ENCODE results near the gene ARL17B.
"Not testable (repeated sequence)": the region's sequence is repeated elsewhere in the genome, so short reads cannot be mapped to it uniquely, and the experiment has no call there.

Gene ARL17B

DNA sequence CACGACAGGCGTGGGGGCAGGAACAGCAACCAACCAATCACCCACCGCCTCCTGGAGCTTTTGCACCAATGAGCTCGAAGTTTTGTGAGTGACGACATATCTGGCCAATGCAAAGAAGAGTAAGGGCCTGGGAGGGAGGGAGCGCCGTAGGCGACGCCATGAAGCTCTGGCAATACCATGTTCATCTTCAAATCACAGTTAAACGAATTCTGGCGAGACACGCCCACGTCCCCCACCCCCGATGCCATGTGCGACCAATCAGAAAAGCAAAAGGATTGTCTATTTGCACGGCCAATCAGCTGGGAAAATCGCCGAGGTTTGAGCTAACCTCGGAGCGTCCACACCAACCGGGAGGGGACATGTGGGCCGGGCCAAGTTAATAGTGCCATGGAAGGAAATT, at the start of gene ARL17B:
ARL17B (minus strand) TSS at position 12 of the 400 bp plus-strand sequence. CDS start 3,369 bp downstream, outside the sequence.
- peak; percentile 97 for DNase-seq

DNA sequence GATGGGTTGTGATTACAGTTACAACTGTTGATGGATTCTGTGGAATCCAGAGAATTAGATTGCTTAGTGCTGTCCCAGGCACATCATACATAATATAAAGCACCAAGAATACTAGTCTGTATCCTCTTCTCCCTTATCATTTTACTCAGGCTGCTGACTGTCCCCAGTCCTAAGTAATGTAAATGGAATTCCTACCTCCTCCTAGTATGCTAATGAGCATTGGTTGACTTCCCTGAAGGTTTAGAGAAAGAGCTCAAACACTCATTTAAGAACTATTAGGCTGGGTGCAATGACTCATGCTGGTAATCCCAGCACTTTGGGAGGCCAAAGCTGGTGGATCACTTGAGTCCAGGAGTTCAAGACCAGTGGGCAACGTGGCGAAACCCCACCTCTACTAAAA, 48.3 kb upstream of the ARL17B start:
- DNase-seq: not testable (repeated sequence)

DNA sequence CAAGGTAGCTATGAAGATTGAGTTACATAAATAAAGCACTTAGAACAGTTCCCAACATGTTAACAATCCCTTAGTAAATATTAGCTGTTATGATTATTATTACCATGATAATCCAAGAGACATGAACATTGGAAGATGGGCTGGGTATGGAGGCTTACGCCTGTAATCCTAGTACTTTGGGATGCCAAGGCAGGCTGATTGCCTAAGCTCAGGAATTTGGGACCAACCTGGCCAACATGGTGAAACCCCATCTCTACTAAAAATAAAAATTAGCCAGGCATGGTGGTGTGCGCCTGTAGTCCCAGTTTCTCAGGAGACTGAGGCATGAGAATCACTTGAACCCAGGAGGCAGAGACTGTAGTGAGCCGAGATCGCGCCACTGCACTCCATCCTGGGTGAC, 45.6 kb upstream of the ARL17B start:
- not testable (repeated sequence) for DNase-seq

DNA sequence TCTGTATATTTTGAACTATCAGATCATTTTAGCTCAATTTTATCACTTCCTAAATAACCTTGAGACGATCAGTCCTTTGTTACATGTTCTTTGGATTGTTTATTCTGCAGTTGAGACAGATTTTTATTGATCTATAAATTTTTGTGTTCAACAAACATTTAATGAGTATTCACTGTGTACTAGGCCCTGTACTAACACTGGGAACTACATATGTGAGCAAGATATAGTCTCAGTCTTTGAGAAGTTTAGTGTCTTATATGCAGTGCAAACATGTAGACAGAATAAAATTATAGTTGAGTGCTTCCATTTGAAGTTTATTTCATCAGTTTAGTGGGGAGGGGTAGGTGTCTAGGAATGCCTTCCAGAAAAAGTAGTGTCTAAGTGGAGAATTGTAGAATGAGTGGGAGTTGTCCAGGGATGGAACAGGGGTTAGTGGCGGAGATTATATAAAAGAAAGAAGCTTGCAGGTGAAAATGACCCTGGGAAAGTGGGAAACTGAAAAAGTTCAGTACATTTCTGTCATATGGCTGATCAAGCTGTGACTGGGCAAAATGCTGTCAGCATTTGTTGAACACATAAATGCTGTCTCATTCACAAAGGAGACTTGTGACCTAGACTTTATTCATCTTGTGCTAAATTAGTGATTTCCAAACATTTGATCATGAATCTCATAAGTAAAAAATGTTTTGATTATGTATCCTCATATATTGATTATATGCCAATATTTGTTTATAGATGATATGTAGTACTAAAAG, 39.6 kb upstream of the ARL17B start:
- DNase-seq: not testable (repeated sequence)

DNA sequence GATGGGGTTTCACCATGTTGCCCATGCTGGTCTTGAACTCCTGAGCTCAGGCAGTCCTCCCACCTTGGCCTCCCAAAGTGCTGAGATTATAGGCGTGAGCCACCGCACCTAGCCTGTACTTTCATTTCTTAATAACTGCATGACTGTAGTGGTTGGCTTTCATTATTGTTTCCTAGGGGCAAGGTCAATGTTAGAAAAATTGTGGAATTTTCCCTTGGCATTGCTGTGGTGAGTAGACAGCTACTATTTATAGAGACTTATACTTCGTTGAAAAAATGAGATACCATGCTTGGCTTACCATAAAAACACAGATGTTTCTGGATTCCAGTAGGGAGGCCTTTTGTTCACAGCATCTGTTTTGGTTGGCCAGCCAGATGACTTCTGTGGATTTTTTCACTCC, 39.0 kb upstream of the ARL17B start:
- DNase-seq: not testable (repeated sequence)

DNA sequence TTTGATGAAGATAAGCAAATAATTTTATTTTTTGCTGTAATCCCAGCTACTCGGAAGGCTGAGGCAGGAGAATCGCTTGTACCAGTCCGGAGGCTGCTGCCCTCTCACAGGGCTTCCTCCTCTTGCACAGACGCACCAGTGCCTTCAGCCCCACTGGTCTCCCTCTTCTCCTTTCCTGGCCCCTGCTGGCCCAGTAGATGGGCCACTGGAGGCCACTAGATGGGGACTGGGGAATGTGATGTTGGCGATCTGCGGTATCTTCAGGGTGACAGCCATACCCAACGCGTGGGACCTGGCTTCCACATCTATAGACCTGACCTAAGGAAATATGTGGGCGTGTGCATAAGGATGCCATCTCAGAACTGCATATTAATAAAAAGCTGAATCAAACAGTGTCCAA, 38.4 kb upstream of the ARL17B start:
- DNase-seq: not testable (repeated sequence)

DNA sequence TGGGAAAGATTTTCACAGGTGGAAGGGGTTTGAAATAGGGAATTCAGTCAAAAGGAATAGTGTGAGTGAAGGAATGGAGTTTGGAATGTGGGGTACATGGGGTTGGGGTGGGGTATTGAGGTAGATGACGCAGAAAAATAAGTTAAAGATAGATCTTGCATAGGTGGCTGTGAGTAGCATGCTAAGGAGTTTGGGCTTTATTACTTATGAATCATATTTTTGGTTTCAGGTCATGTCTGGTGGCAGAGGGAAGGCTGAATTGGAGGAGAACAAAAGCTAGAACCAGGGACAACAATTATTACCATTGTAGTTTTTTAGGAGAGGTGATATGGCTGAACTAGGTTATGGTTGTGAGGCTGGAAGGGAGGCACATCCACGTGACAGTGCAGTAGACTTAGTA, 34.7 kb upstream of the ARL17B start:
- not testable (repeated sequence) for DNase-seq

DNA sequence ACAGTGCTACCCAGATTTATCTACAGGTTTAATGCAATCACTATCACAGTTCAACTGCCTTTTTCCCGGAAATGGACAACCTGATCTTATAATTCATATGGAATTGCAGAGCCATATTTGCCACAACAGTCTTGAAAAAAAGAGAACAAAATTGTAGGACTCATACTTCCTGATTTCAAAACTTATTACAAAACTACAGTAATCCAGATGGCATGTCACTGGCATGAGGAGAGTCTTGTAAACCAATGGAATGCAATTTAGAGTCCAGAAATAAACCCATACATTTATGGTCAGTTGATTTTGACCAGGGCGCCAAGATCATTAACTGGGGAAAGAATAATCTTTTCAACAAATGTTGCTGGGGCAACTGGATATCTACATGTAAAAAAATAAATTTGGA, 32.1 kb upstream of the ARL17B start:
- DNase-seq: not testable (repeated sequence)

DNA sequence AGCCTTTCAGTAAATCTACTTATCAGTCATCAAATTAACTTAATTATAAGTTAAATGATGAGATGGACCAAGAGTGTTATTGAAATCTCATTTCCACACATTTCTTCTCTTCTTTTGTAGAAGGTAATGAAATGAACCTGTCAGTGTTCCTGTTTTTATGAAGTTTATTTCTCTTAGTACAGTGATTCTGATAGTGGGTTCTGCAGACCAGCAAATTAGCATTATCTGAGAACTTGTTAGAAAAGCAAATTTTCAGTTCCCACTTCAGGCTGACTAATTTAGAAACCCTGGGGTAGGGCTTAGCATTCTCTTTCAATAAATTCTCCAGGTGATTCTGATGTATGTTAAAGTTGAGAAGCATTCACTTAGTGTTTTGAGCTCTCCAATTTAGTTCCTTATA, 23.9 kb upstream of the ARL17B start:
- not testable (repeated sequence) for DNase-seq

DNA sequence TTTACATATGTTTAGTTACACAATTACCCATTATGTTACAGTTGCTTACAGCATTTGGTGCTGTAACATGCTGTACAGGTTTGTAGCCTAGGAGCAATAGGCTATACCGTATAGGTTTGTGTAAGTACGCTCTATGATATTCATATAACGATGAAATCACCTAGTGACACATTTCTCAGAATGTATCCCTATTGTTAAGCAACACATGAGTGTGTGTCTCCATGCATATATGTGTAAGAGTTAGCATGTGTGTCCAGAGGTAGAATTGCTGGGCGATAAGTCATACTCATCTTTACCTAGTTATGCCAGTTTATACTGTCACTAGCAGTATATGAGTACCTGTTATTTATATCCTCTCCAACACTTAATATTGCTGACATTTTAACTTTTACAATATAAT, 21.6 kb upstream of the ARL17B start:
- not testable (repeated sequence) for DNase-seq

DNA sequence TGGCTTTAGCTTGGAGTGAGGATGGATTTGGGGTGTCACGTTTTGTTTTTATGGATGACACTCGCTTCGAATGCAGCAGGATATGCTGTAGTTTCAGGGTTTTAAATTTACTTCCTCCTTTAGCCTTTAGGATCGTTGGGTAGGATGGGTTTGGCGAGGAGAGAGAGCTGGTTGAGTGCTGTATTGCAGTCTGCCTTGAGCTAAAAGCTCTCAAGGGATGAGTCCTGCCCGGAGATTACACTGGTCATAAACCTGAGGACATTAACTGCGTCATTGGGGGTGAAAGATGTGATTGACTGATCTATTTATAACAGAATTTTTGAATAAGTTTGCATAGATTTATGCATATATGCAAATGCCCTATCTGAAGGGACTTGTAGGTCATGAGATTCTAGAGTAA, 11.9 kb upstream of the ARL17B start:
- not testable (repeated sequence) for DNase-seq

DNA sequence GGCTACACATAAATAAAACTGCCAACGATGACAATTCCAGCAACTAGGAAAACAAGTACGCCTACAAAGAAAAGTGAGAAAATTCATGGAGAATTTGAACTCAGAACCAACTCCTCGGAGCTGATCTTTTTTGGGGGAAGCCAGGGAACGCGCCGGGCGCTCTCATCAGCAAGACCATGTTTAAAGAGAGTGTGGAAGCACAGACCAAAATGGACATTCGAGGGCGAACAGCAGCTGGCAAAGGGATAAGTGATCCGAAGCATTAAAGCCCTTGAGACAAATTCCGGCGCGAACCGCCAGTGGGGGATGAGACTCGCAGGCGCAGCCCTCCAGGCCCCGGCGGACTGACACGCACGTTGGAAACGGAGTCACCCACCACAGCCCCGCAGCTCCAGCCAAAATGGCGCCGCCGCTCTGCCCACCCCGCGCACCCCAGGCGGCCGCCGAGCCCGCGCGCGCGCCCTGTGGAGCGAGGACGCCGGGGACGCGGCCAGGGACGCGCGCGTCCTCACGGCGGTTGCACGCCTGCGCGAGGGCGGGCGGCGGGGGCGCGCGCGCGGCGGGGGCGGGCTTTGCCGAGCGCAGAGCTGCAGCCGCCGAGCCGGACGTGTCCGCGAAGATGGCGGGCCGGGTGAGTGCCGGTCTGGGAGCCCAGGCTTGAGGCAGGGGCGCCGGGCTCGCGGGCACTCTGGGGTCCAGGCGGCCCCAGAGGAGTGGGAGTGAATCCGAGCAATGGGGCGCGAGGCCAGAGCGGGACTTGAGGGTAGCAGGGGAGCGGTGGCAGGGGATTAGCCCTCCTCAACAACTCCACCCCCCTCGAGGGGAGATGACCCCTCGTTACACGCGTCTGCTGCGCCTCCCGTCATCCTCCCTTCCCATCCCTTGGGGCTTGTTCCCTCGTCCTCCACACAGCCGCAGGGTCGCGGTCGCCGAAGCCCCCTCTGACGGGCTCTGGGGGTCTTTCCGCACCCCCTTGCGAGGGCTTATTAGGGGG, 11.0 kb upstream of the ARL17B start:
- DNase-seq: not testable (repeated sequence)

DNA sequence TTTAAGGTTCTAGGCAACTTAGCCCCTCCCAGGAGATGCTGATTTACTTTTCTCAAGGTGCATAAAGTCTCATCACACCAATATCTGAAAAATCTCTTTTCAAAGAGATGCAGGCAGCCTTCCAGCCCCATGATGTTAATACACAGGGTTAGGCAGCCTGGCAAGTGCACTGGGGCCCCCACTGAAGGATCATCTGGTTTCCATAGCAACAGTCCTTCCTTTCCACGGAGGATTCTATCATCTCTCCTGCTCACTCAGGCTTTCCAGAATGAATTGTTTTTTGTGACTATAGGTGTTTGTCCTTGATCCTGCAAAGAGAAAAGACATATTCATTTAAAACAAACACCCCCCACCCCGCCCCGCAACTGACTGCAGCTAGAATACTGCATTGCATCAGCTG, 6.0 kb upstream of the ARL17B start:
- DNase-seq: not testable (repeated sequence)

DNA sequence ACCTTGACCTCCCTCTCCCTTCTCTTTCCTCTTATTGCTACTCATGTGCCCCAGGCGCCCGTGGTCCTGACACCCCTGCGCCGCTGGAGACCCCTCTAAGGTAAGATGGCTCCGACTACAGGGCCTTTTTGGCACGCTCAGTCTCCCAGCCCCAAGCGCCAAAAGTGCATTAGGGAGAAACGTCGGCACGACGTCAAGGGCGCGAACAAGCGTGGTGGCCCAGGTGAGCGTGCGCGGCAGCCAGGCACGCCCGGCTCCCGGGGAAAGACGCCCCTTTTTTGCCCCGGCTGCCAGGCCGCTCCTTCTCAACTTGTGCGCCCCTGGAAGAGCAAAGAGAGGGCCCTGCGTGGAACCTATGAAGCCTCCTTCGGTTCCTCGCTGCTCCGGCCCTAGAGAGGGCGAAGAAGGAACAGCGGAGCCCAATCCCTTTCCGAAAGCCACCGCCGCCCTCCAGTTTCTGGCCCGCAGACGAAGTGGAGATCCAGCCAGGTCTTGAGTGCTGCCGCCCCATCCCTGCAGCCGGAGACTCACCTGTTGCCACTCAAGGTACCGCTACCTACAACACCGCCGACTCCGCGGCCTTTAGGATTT, 326 bp downstream of the ARL17B start:
- not testable (repeated sequence) for DNase-seq

DNA sequence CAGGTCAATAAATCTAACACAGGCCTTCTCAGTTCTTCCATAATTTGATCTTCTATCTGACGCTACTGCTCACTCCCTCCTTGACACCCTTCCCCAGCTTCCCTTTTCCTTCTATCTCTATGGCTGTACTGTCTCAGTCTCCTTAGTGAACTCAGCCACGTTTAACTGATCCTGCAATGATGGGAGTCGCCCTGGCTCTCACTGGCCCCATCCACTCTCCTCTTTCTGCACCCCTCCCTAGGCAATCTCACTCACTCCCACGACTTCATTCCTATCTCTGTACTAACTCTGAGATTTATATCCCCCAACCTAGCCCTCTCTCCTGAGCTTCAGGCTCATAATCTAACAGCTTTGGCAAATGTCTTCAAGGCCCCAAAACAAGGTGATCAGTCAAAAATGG, 7.7 kb downstream of the ARL17B start:
- not testable (repeated sequence) for DNase-seq

DNA sequence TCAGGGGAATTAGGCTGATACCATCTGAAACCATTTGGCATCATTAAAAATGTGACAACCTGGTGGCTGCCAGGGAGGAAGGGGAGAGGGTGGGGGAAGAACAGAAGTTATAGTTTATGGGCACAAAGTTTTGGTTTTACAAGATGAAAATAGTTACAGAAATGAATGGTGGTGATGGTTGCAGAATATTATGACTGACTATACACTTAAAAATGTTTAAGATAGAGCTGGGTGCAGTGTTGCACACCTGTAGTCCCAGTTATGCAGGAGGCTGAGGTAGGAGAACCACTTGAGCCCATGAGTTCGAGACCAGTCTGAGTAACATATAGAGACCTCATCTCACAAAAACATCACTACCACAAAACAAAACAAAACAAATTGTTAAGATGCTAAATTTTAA, 12.5 kb downstream of the ARL17B start:
- not testable (repeated sequence) for DNase-seq

DNA sequence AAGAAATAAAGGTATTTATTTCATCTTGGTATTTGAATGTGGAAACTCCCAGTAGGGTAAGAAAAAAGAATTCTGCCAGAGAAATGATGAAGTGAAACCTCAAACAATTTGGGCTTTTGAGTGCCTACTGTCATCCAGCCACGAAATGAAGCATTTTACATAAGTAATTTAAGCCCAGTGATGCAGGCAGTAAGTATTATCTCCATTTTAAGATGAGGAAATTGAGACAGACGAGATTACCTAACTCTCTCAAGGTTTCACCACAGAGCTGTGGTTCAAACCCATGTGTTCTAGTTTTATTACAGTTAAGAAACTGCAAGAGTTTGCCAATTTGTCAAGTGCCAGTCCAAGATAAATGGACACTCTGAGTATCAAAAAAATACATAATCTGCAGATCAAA, 13.2 kb downstream of the ARL17B start:
- not testable (repeated sequence) for DNase-seq

DNA sequence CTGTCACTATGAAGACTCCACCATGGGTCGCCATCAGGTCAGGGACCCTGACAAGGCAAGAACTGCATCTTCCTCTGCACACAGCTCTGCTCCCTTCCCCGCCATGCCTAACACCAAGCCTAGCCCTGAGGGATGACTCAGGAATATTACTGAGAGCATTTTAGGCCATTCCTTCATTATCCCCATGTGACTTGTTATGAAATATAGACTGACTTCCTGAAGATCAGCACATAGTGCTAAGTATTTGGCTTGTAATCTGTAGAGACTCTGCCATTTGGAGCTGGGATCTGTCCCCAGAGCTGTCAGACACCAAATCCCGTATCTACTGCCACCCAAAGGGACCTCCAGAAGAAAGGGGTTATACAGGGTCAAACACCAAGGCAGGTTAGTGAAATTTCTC, 19.4 kb downstream of the ARL17B start:
- DNase-seq: not testable (repeated sequence)

DNA sequence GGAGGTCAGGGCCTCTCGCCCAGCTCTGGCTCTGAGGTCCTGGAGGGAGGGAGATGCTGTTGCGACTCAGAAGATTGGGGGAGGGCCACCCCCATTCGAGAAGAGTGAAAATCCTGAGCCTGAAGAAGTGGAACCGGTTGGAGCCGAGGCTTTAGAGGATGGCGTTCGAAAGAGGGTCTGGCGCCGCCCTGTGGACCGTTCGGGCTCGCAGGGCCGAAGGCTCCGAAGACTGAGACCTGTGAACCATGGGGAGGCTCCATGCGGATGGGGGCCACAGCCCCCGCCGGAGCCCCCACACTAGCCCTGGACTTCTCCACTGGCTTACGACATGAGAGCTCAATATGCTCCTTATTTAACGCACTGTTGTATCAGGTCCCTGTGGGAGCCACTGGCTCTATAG, 20.3 kb downstream of the ARL17B start:
- not testable (repeated sequence) for DNase-seq

DNA sequence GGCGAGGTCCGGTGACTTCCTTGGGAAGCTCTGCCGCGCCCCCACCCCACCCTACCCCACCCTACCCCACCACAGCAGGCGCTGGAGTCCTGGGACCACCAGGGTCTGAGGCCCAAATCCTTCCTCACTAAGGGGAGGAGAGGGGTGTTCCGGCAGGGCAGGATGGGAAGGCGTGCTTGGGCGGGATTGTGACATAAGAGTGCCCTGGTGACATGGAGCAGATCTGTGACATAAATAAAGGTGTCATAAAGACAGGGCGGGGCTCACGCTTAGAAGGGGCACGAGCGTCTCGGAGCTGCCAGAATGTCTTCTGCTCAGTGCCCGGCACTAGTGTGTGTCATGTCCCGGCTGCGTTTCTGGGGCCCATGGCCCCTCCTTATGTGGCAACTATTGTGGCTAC, 66.7 kb downstream of the ARL17B start, which contains the start of gene LRRC37A:
LRRC37A (plus strand) TSS at position 301 of the 400 bp plus-strand sequence; CDS start at position 304, 3 bp downstream.
- not testable (repeated sequence) for DNase-seq

DNA sequence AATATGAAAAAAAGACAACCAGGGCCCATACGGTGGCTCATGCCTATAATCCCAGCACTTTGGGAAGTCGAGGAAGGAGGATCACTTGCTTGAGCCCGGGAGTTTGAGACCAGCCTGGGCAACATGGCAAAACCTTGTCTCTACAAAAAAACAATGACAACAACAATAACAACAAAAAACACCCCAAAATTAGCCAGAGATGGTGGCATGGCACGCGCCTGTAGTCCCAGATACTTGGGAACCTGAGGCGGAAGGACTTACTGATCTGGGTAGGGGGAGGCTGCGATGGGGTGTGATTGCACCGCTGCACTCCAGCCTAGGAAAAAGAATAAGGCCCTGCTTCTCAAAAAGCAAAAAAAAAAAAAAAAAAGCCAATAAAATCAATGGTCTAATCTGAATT, 69.9 kb downstream of the ARL17B start:
- not testable (repeated sequence) for DNase-seq

DNA sequence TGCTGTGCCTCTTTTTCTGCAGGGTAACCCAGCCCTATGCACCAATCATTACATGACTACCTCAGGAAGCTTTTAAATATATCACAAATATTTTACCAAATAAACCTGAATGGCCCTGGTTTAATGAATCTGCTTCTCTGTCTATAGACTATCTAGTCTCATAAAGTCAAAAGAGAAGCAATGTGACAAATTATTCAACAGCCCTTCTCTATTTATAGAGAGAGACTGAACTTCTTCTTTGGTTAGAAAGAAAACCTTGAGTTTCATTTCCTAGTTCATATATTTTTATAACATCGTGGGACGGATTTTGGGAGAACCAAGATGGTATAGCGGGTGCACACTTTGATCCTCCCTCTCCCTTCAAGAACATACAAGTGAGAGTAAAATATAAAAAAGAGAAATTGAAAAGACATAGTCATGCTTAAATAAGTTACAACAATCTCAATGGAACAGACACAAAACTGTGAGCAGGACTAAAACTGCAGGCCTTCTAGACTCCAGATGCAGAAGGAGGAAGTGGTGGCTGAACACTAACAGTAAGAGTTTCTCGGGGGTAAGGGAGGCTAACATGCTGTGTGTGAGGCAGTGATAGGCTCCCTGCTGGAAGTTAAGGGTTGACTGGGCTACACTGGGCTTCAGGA, 70.5 kb downstream of the ARL17B start:
- DNase-seq: peak; percentile 52
